Esophagus squamous epithelium (tissue), 5 donors: ENCODE data around the gene RETREG1. TPM values are rescaled to one million over a fixed set of nuclear protein-coding genes. Genes with fewer than 3 reads are reported as not detected.

ENCODE experiments used
- DNase-seq: peaks from one replicate; lab custom pipeline; 2025; lab: John Stamatoyannopoulos, UW
- H3K27ac ChIP-seq, 4 donors: fragments of 200-600 bp; sonication (generic); one replicate each; pipeline ENCODE4 v1.5.1; 2016 to 2019; ENCODE audit warnings: mild to moderate bottlenecking in 1 of 4
- H3K27me3 ChIP-seq, 4 donors: fragments of 200-600 bp; sonication (generic); 1 replicate in 3 of 4; 2 replicates in 1 of 4; pipeline versions ENCODE4 v1.5.1 to v1.6.0; 2017 to 2021; ENCODE audit warnings: antibody characterized with exemption in 1 of 4
- H3K36me3 ChIP-seq, 3 donors: fragments of 200-600 bp; sonication (generic); one replicate each; pipeline ENCODE4 v1.5.1; 2016 to 2019
- H3K4me1 ChIP-seq, 3 donors: fragments of 200-600 bp; sonication (generic); one replicate each; pipeline ENCODE4 v1.5.1; 2017 to 2019
- H3K4me3 ChIP-seq, 4 donors: fragments of 200-600 bp; sonication (generic); 1 replicate in 3 of 4; 2 replicates in 1 of 4; pipeline ENCODE4 v1.5.1; 2016 to 2019; ENCODE audit warnings: mild to moderate bottlenecking in 2 of 4, moderate library complexity in 1 of 4
- H3K9me3 ChIP-seq, 3 donors: fragments of 200-600 bp; sonication (generic); one replicate each; pipeline ENCODE4 v1.5.1; 2016 to 2019
- POLR2A ChIP-seq, 4 donors: fragments of 450-650 bp; IDR thresholded peaks; one replicate each; pipeline ENCODE4 v1.6.1; 2017; ENCODE audit warnings: antibody characterized with exemption in 4 of 4, mild to moderate bottlenecking in 4 of 4, moderate library complexity in 3 of 4
- WGBS, 2 donors: methylation state at CpG; one replicate each; pipeline ENCODE4 v1.1.5; 2018; 5-methylcytosine and 5-hydroxymethylcytosine counted together
- intact Hi-C: fragments of 100-400 bp; cut with DNase I; formaldehyde crosslinking; loops from one replicate; pipeline ENCODE4 v1.15.0; 2022
- total RNA-seq, 4 donors: library from RNA; depleted of rRNA; stranded (reverse); fragments of >200 nt; gene quantifications; one replicate each; pipeline ENCODE4 v1.1.0, GENCODE V29; 2016
- TF ChIP-seq, protein P1 (sequence below), 6 experiments: fragments of 450-650 bp in 4 of 6; fragments of 200-600 bp in 2 of 6; sonication (generic) in 2 of 6; IDR thresholded peaks; one replicate each; pipeline ENCODE4 v1.5.1; 2016 to 2019; ENCODE audit warnings: antibody characterized with exemption in 6 of 6, mild to moderate bottlenecking in 4 of 6, moderate library complexity in 4 of 6
- donor health status: DM: yes; HTN: yes; CAD: no.

Gene RETREG1
- total RNA-seq, 4 donors from 2014 or later: 0.68 to 6.1 (median 3.9) TPM

DNA sequence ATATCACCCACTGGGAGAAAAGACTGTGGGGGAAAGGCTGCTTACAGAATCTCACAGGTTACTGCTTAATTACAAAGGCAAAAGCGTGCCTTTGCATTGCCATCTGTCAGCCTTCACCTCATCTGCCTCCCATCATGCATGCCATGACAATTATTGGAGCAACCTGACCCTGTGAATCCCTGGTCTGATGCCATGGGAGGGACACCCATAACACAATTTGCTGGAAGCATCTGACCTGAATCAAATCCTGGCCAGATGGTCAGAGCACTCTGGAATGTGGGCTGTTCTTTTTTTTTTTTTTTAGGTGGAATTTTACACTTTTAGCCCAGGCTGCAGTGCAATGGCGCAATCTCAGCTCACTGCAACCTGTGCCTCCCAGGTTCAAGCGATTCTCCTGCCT, 11.6 kb upstream of the RETREG1 start:
- peaks cover 0 to 4% (median 0%) of the 10 kb centered on the region in 4 donors for H3K27me3 ChIP-seq
- DNase-seq: no peak
- H3K36me3 ChIP-seq: no peaks in the 10 kb centered on the region
- WGBS, 2 donors: 77 to 96% methylated on average over 3 of the region's 3 CpGs
- H3K4me1 ChIP-seq: no peaks in the 10 kb centered on the region
- TF ChIP-seq POLR2A (IDR thresholded peaks at IDR 0.05): no peak
- TF ChIP-seq, protein P1, sequence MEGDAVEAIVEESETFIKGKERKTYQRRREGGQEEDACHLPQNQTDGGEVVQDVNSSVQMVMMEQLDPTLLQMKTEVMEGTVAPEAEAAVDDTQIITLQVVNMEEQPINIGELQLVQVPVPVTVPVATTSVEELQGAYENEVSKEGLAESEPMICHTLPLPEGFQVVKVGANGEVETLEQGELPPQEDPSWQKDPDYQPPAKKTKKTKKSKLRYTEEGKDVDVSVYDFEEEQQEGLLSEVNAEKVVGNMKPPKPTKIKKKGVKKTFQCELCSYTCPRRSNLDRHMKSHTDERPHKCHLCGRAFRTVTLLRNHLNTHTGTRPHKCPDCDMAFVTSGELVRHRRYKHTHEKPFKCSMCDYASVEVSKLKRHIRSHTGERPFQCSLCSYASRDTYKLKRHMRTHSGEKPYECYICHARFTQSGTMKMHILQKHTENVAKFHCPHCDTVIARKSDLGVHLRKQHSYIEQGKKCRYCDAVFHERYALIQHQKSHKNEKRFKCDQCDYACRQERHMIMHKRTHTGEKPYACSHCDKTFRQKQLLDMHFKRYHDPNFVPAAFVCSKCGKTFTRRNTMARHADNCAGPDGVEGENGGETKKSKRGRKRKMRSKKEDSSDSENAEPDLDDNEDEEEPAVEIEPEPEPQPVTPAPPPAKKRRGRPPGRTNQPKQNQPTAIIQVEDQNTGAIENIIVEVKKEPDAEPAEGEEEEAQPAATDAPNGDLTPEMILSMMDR (IDR thresholded peaks at IDR 0.05): no peak
- H3K27ac ChIP-seq: no peak overlapping the region
- intact Hi-C loops: no loop called here
- no peak overlapping the region for H3K4me3 ChIP-seq
- H3K9me3 ChIP-seq: no peaks in the 10 kb centered on the region

DNA sequence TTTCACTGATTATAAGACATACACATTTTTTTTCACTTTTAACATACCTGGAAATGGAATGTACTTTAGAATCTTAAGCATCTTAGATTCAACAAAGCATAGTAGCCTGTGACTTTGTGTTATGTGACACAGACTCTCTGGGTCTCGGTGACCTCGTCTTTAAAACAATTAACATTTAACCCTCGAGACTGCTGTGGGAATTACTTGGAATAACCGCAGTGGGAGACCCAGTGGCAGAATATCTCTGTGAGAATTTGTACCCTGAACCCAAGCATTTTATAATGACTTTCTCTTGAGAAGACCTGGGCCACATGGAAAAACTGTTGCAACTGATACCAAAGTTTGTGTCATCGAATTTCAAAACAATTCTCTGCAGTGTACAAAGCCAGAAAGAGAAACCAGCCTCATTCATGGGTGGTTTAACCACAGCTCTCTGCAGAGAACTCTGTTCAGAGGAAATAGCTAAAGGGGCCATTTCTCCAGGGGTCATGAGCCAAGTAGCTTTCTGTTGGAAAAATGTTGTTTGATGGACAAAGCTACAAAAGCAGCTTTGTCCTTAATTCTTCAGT, 10.0 kb upstream of the RETREG1 start:
- intact Hi-C loops: no loop called here
- no peaks in the 10 kb centered on the region for H3K9me3 ChIP-seq
- peaks cover 0 to 4% (median 0%) of the 10 kb centered on the region in 4 donors for H3K27me3 ChIP-seq
- no peak for DNase-seq
- no peak overlapping the region for H3K4me3 ChIP-seq
- WGBS, 2 donors: 75 to 77% methylated on average over 5 of the region's 5 CpGs
- H3K27ac ChIP-seq: no peak overlapping the region
- no peaks in the 10 kb centered on the region for H3K36me3 ChIP-seq
- no peaks in the 10 kb centered on the region for H3K4me1 ChIP-seq
- TF ChIP-seq, protein P1 (IDR thresholded peaks at IDR 0.05): no peak
- TF ChIP-seq POLR2A (IDR thresholded peaks at IDR 0.05): no peak

DNA sequence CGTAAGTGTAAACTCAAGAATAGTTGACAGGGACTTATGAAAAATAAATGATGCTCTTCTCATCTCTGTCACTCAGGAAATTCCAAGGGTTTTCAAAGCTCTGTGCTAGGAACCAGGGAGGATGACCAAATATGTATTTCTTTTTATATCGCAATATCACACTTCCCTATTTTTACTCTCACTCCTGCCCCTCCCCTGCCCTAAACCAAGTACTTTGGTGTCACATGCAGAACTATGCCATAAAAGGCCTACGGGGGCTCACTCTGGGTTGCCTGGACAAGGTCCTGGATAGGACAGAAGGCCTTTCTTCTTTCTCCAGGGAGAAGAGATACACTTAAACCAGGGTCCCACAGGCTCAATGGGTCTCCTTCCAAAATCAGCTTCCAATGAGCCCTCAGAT, 8.3 kb upstream of the RETREG1 start:
- Histone ChIP-seq H3K9me3 (no peaks in the 10 kb centered on the region), H3K4me1 (no peaks in the 10 kb centered on the region), H3K27ac (no peak overlapping the region), H3K36me3 (no peaks in the 10 kb centered on the region), H3K27me3 (peaks cover 0 to 4% (median 0%) of the 10 kb centered on the region in 4 donors), H3K4me3 (no peak overlapping the region)
- WGBS, 2 donors: 44 to 79% methylated on average over 3 of the region's 3 CpGs
- intact Hi-C loops: no loop called here
- DNase-seq: no peak
- no peak for TF ChIP-seq POLR2A (IDR thresholded peaks at IDR 0.05)
- TF ChIP-seq, protein P1 (IDR thresholded peaks at IDR 0.05): no peak

DNA sequence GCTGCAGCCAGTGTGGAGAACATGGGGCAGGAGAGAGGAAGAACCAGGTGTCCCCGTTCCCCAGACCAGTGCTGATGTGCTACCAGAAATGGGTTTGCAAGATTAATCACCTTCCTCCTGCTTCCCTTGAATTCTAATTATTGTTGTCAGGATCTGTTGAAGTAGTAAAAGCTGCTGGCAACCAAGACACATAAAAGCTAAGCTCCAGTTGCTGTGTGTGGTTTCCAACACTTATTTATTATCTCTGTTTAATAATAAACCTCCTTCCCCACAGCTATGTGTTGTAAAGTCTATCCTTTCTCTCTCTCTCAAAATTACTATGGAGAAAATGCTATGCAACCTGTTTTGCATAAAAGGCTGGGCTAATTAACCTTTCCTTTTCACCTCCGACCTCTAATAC, 2.3 kb upstream of the RETREG1 start:
- no peak overlapping the region for H3K27ac ChIP-seq
- DNase-seq: no peak
- no peaks in the 10 kb centered on the region for H3K36me3 ChIP-seq
- H3K9me3 ChIP-seq: no peaks in the 10 kb centered on the region
- no peak overlapping the region for H3K4me3 ChIP-seq
- intact Hi-C loops: no loop called here
- peaks cover 6 to 22% (median 15%) of the 10 kb centered on the region in 3 donors for H3K4me1 ChIP-seq
- peaks cover 0 to 19% (median 0%) of the 10 kb centered on the region in 4 donors for H3K27me3 ChIP-seq
- no peak for TF ChIP-seq POLR2A (IDR thresholded peaks at IDR 0.05)
- TF ChIP-seq, protein P1 (IDR thresholded peaks at IDR 0.05): no peak
- WGBS, 2 donors: 66 to 90% methylated on average over 2 of the region's 2 CpGs

DNA sequence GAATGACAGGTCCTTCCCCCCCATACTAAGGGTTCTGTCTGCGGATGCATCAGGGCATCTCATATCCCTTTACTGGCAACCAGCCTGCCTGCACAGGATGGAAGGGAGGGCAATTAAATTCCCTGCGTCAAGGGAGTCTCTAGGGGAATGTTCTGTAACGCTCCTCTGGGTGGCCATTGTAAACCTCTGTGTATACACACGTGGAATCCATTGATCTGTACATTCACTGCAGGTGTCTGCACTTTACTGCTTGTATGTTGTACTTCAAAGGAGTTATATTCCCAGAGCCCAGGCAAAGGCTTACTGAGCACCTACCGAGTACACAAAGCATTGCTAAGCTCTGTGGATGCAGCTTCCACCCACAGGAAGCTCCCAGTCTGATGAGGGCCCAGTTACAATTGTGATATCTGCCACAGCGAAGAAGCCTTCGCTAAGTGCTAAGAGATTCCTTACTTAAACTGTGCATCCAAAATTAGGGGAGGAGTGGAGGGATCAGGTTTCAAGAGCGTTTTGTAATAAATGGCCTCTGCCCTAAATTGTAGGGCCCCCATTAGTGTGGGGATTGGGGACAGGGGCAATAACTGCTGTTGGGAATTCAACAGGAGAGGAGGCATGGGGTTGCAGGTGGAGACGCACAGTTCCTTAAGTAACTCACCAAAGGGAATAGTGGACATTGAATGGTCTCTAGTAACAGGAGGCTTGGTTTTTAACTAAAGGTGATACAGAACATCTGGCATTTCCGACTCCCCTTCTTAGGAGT, 1.5 kb upstream of the RETREG1 start:
- no peaks in the 10 kb centered on the region for H3K36me3 ChIP-seq
- H3K27me3 ChIP-seq: peaks cover 0 to 19% (median 0%) of the 10 kb centered on the region in 4 donors
- no peak for TF ChIP-seq POLR2A (IDR thresholded peaks at IDR 0.05)
- TF ChIP-seq, protein P1 (IDR thresholded peaks at IDR 0.05): no peak
- H3K4me3 ChIP-seq: no peak overlapping the region
- DNase-seq: no peak
- peak overlapping the region in 1 of 4 donors; percentile 79 for H3K27ac ChIP-seq
- H3K9me3 ChIP-seq: no peaks in the 10 kb centered on the region
- intact Hi-C loops: no loop called here
- 83 to 86% methylated on average over 7 to 9 of the region's 10 CpGs for WGBS, 2 donors
- H3K4me1 ChIP-seq: peaks cover 6 to 22% (median 15%) of the 10 kb centered on the region in 3 donors
